Hematopoietic multipotent progenitor cell treated with erythropoietin and hydrocortisone succinate and interleukin-3 and kit ligand, for 8 days (in vitro differentiated cells): Measurements from ENCODE around the gene TRIM43B.
"Not testable (repeated sequence)": the region's sequence is repeated elsewhere in the genome, so short reads cannot be mapped to it uniquely, and the experiment has no call there.

Experiments used
- DNase-seq: peaks from one replicate; pipeline ENCODE4 v3.0.0-alpha.2; 2015

TRIM43B gene

GRCh38 chr2:95433373-95433772 is 51.2 kb downstream of the TRIM43B start:
- not testable (repeated sequence) for DNase-seq

GRCh38 chr2:95429748-95430467 is 54.6 kb downstream of the TRIM43B start:
- not testable (repeated sequence) for DNase-seq

- DNase-seq, result not testable (repeated sequence)
Measured at GRCh38 chr2:95427196-95427867, 57.2 kb downstream of the TRIM43B start.
